ENCODE results near the gene MAP2K5. TPM values are rescaled to one million over a fixed set of nuclear protein-coding genes. Genes with fewer than 3 reads are reported as not detected.
A peak's percentile ranks its signal among the peaks of the same experiment; 100 is the strongest.

Gene MAP2K5
- polyA plus RNA-seq, 1 donor from 2014 or later = 15.2 TPM

GRCh38 chr15:67762610-67763368 lies 220.3 kb downstream of the MAP2K5 start:
- Mint-ChIP-seq H3K9me3 (no peaks in the 10 kb centered on the region), H3K27ac (peak overlapping the region in 1 of 3 donors; percentile 51), H3K36me3 (peaks cover 9% of the 10 kb centered on the region), H3K27me3 (no peaks in the 10 kb centered on the region), H3K4me3 (peak overlapping the region in 2 of 4 donors; percentile 26 to 50), H3K4me1 (peaks cover 25 to 33% (median 30%) of the 10 kb centered on the region in 3 donors)

GRCh38 chr15:67765701-67766100 lies 223.2 kb downstream of the MAP2K5 start:
- H3K27ac Mint-ChIP-seq = no peak overlapping the region
- peaks cover 25 to 35% (median 28%) of the 10 kb centered on the region in 3 donors for H3K4me1 Mint-ChIP-seq
- no peaks in the 10 kb centered on the region for H3K27me3 Mint-ChIP-seq
- peaks cover 10% of the 10 kb centered on the region for H3K36me3 Mint-ChIP-seq
- no peaks in the 10 kb centered on the region for H3K9me3 Mint-ChIP-seq
- H3K4me3 Mint-ChIP-seq = no peak overlapping the region

DNA sequence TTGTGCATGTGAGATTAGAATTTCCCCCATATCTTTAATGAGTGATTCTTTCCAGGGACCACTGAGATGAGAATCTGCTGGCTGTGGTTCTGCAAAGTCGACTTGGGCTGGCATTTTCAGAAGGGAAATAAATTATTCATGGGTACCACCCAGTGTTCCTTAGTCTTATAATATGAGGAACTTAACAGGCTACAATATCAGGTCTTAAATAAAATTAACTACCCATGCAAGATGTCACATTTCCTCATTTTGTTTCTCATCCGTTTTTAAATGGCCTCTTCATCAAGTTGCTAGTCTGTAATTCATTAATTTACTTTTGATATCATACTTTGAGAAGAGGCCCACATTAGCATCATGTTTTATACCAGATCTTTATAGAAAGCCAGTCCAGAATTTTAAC lies 224.5 kb downstream of the MAP2K5 start:
- Mint-ChIP-seq H3K27me3 (no peaks in the 10 kb centered on the region), H3K4me1 (peaks cover 19 to 29% (median 20%) of the 10 kb centered on the region in 3 donors), H3K27ac (no peak overlapping the region), H3K36me3 (peaks cover 12% of the 10 kb centered on the region), H3K9me3 (no peaks in the 10 kb centered on the region), H3K4me3 (no peak overlapping the region)

GRCh38 chr15:67768313-67768977 lies 225.9 kb downstream of the MAP2K5 start:
- Mint-ChIP-seq H3K4me3 (no peak overlapping the region), H3K27ac (no peak overlapping the region), H3K9me3 (no peaks in the 10 kb centered on the region), H3K36me3 (peaks cover 10% of the 10 kb centered on the region), H3K4me1 (peaks cover 8 to 20% (median 12%) of the 10 kb centered on the region in 3 donors), H3K27me3 (no peaks in the 10 kb centered on the region)

DNA sequence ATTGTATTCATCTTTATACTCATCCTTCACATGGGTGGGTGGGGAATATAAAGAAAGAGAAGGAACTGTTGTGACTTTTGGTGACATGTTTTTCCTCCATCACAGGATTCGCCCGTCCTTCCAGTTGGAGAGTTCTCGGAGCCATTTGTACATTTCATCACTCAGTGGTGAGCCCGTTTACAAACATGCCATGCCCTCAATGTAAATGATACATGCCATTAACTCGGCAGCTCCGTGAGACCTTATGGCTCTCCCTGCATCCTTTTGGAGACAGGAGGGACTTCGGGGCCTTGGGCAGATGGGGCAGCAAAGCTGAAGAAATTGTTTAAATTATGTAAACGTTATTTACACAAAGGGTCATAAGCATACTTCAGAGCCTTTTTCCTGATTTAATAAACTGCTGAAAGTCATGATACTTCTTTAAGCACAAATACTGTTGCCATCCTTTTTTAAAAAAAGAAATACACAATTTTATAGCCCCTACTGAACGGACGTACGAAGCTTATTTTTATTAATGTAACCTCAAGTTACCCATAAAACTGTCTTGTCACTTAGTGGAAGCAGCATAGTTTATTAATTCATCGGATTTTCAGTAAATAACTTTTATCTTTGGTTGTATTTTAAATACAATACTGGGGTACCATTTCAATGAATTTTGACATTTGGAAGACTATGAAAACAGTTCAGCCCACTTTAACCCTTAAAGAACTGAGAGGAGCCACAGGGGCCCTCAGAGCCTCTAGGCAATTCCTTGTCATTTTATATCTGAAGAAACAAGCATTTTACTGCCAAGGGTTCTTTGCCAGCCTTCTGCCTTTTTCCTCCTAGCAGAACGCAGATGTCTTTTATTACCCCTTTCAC lies 227.2 kb downstream of the MAP2K5 start:
- H3K36me3 Mint-ChIP-seq = peaks cover 11% of the 10 kb centered on the region
- H3K27me3 Mint-ChIP-seq = no peaks in the 10 kb centered on the region
- H3K27ac Mint-ChIP-seq = no peak overlapping the region
- peaks cover 8 to 19% (median 12%) of the 10 kb centered on the region in 3 donors for H3K4me1 Mint-ChIP-seq
- H3K4me3 Mint-ChIP-seq = no peak overlapping the region
- H3K9me3 Mint-ChIP-seq = no peaks in the 10 kb centered on the region

DNA sequence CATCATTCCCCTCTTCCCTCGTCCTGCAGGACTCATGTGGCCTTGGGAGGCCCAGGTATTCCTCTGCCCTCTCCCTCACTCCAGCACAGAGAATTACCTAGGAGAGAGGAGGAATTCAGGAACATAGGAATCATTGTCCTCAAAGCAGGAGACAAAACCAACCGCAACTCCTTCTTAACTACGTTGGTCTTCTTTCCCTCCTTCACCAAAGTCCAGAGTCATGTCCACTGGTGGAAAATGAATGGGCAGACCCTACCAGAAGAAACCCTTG lies 227.8 kb downstream of the MAP2K5 start:
- Mint-ChIP-seq H3K36me3 (peaks cover 10% of the 10 kb centered on the region), H3K4me3 (no peak overlapping the region), H3K27me3 (no peaks in the 10 kb centered on the region), H3K27ac (no peak overlapping the region), H3K4me1 (peaks cover 8 to 19% (median 12%) of the 10 kb centered on the region in 3 donors), H3K9me3 (no peaks in the 10 kb centered on the region)

GRCh38 chr15:67771189-67771800 lies 228.8 kb downstream of the MAP2K5 start:
- Mint-ChIP-seq H3K4me1 (peaks cover 8 to 15% (median 12%) of the 10 kb centered on the region in 3 donors), H3K36me3 (peaks cover 12% of the 10 kb centered on the region), H3K9me3 (no peaks in the 10 kb centered on the region), H3K27ac (no peak overlapping the region), H3K27me3 (no peaks in the 10 kb centered on the region), H3K4me3 (no peak overlapping the region)

- Mint-ChIP-seq H3K27ac (no peak overlapping the region), H3K4me1 (peaks cover 0 to 3% (median 0%) of the 10 kb centered on the region in 3 donors), H3K36me3 (peaks cover 6% of the 10 kb centered on the region), H3K4me3 (no peak overlapping the region), H3K27me3 (no peaks in the 10 kb centered on the region), H3K9me3 (no peaks in the 10 kb centered on the region)
These were observed 232.1 kb downstream of the MAP2K5 start for GRCh38 chr15:67774626-67775025.

- H3K4me1 Mint-ChIP-seq = peaks cover 0 to 3% (median 0%) of the 10 kb centered on the region in 3 donors
- H3K27ac Mint-ChIP-seq = no peak overlapping the region
- no peaks in the 10 kb centered on the region for H3K9me3 Mint-ChIP-seq
- H3K4me3 Mint-ChIP-seq = no peak overlapping the region
- H3K27me3 Mint-ChIP-seq = no peaks in the 10 kb centered on the region
- H3K36me3 Mint-ChIP-seq = peaks cover 6% of the 10 kb centered on the region
These were observed 232.7 kb downstream of the MAP2K5 start for GRCh38 chr15:67775250-67775649.

DNA sequence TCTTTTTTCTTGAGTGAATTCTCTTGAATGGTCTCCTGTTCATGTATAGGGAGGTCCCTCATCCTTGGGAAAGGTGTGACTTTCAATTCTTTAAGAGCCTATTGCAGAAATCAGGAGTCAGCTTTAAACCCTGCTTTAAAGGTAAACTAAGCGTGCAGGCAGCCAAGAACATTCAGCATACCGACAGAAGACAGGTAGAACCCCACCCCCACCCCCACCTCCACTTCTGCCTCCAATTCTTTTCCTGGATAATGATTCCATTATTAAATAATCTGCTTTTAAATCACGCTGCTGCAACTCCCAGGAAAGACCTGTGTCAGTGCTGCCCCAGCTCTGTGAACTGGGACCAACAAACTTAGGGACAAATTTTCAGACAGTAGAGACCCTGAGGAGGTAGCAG lies 233.5 kb downstream of the MAP2K5 start:
- no peak overlapping the region for H3K4me3 Mint-ChIP-seq
- H3K36me3 Mint-ChIP-seq = peaks cover 7% of the 10 kb centered on the region
- no peaks in the 10 kb centered on the region for H3K27me3 Mint-ChIP-seq
- no peaks in the 10 kb centered on the region for H3K9me3 Mint-ChIP-seq
- H3K27ac Mint-ChIP-seq = no peak overlapping the region
- peaks cover 0 to 3% (median 0%) of the 10 kb centered on the region in 3 donors for H3K4me1 Mint-ChIP-seq

GRCh38 chr15:67776600-67776999 lies 234.1 kb downstream of the MAP2K5 start:
- no peak overlapping the region for H3K27ac Mint-ChIP-seq
- H3K9me3 Mint-ChIP-seq = no peaks in the 10 kb centered on the region
- peaks cover 5% of the 10 kb centered on the region for H3K36me3 Mint-ChIP-seq
- H3K4me1 Mint-ChIP-seq = peaks cover 0 to 3% (median 0%) of the 10 kb centered on the region in 3 donors
- H3K27me3 Mint-ChIP-seq = no peaks in the 10 kb centered on the region
- H3K4me3 Mint-ChIP-seq = no peak overlapping the region

- Mint-ChIP-seq H3K36me3 (peaks cover 5% of the 10 kb centered on the region), H3K9me3 (no peaks in the 10 kb centered on the region), H3K4me1 (peaks cover 0 to 3% (median 1%) of the 10 kb centered on the region in 3 donors), H3K4me3 (no peak overlapping the region), H3K27me3 (no peaks in the 10 kb centered on the region), H3K27ac (no peak overlapping the region)
These were observed 234.6 kb downstream of the MAP2K5 start for GRCh38 chr15:67777071-67777470.

- Mint-ChIP-seq H3K9me3 (no peaks in the 10 kb centered on the region), H3K4me1 (peaks cover 0 to 4% (median 3%) of the 10 kb centered on the region in 3 donors), H3K36me3 (peaks cover 5% of the 10 kb centered on the region), H3K27me3 (no peaks in the 10 kb centered on the region), H3K27ac (no peak overlapping the region), H3K4me3 (no peak overlapping the region)
These were observed 235.3 kb downstream of the MAP2K5 start for GRCh38 chr15:67777773-67778172.

- Mint-ChIP-seq H3K36me3 (peaks cover 5% of the 10 kb centered on the region), H3K27ac (peak overlapping the region in 1 of 3 donors; percentile 36), H3K4me3 (no peak overlapping the region), H3K9me3 (no peaks in the 10 kb centered on the region), H3K4me1 (peaks cover 6 to 16% (median 11%) of the 10 kb centered on the region in 3 donors), H3K27me3 (no peaks in the 10 kb centered on the region)
These were observed 236.6 kb downstream of the MAP2K5 start for GRCh38 chr15:67778968-67779548.

Measured in IgD-negative memory B cell (primary cell).